GM23338 (cell line): ENCODE results near the gene INTS13. TPM values are rescaled to one million over a fixed set of nuclear protein-coding genes. Genes with fewer than 3 reads are reported as not detected.

Source experiments
- ATAC-seq: fragments of 200-7000 bp; cut with Tn5 transposase; 3 replicates; pipeline ENCODE4 v1.9.1; 2020
- DNase-seq: peaks from one replicate; pipeline ENCODE4 v3.0.0-alpha.2; 2015; ENCODE audit warnings: low spot score
- H2AFZ ChIP-seq: fragments of 200-600 bp; sonication (generic); 2 replicates; pipeline ENCODE4 v1.8.0; 2016; ENCODE audit warnings: antibody characterized with exemption, mild to moderate bottlenecking, moderate library complexity
- H3F3A ChIP-seq: fragments of 200-600 bp; sonication (generic); replicated peaks from 2 replicates; pipeline ENCODE4 v1.8.0; 2017; ENCODE audit warnings: antibody characterized with exemption, mixed run types, low read depth
- H3K27ac ChIP-seq: fragments of 200-600 bp; sonication (generic); 2 replicates; pipeline ENCODE4 v1.6.1; 2016; ENCODE audit warnings: low read depth
- H3K27me3 ChIP-seq: fragments of 200-600 bp; sonication (generic); 2 replicates; pipeline ENCODE4 v1.8.0; 2016; ENCODE audit warnings: mild to moderate bottlenecking, mixed run types, moderate library complexity; ENCODE audit not compliant: insufficient read depth
- H3K36me3 ChIP-seq: fragments of 200-600 bp; sonication (generic); 2 replicates; pipeline ENCODE4 v1.8.0; 2016; ENCODE audit warnings: mild to moderate bottlenecking; ENCODE audit not compliant: insufficient read depth
- H3K4me1 ChIP-seq: fragments of 200-600 bp; sonication (generic); 2 replicates; pipeline ENCODE4 v1.8.0; 2016; ENCODE audit warnings: mild to moderate bottlenecking, moderate library complexity; ENCODE audit not compliant: insufficient read depth
- H3K4me2 ChIP-seq: fragments of 200-600 bp; sonication (generic); 2 replicates; pipeline ENCODE4 v1.7.1; 2017; ENCODE audit warnings: mixed run types
- H3K4me3 ChIP-seq: fragments of 200-600 bp; sonication (generic); 2 replicates; pipeline ENCODE4 v1.6.1; 2016; ENCODE audit warnings: mixed run types
- H3K79me2 ChIP-seq: fragments of 200-600 bp; sonication (generic); replicated peaks from 2 replicates; pipeline ENCODE4 v1.8.0; 2017; ENCODE audit warnings: mild to moderate bottlenecking; ENCODE audit not compliant: insufficient read depth
- H3K9me2 ChIP-seq: fragments of 200-600 bp; sonication (generic); 2 replicates; pipeline ENCODE4 v1.8.0; 2017; ENCODE audit not compliant: insufficient read depth
- H4K20me1 ChIP-seq: fragments of 200-600 bp; sonication (generic); replicated peaks from 2 replicates; pipeline ENCODE4 v1.8.0; 2017; ENCODE audit warnings: mild to moderate bottlenecking; ENCODE audit not compliant: insufficient read depth
- H3K27ac Mint-ChIP-seq: 2 replicates; pipeline ENCODE4 v1.8.0; 2020; ENCODE audit warnings: inconsistent platforms, mild to moderate bottlenecking, moderate library complexity, mixed read lengths
- H3K27me3 Mint-ChIP-seq: 3 replicates; pipeline ENCODE4 v1.8.0; 2022; ENCODE audit warnings: low read depth, mild to moderate bottlenecking, moderate library complexity, mixed read lengths, inconsistent platforms; ENCODE audit not compliant: insufficient read depth, poor library complexity
- H3K36me3 Mint-ChIP-seq: 3 replicates; pipeline ENCODE4 v1.8.0; 2021; ENCODE audit warnings: low read depth, mild to moderate bottlenecking, inconsistent platforms, moderate library complexity, mixed read lengths
- H3K4me1 Mint-ChIP-seq: 3 replicates; pipeline ENCODE4 v1.8.0; 2020; ENCODE audit warnings: mild to moderate bottlenecking, inconsistent platforms, mixed read lengths
- H3K4me3 Mint-ChIP-seq: 3 replicates; pipeline ENCODE4 v1.8.0; 2021; ENCODE audit warnings: moderate library complexity, mild to moderate bottlenecking, inconsistent platforms, mixed read lengths
- H3K9me3 Mint-ChIP-seq: 3 replicates; pipeline ENCODE4 v1.8.0; 2020; ENCODE audit warnings: moderate library complexity, mild to moderate bottlenecking, inconsistent platforms, mixed read lengths
- CREB1 ChIP-seq: fragments of 250-450 bp; sonication (Bioruptor Pico); IDR thresholded peaks from 2 replicates; pipeline ENCODE4 v1.5.0; 2020; ENCODE audit warnings: low read depth, mild to moderate bottlenecking, moderate library complexity
- CTCF ChIP-seq, 2 experiments: fragments of 200-600 bp in 1 of 2; sonication (generic) in 1 of 2; conservative IDR thresholded peaks; 2 replicates each; pipeline versions ENCODE4 v1.5.1 to v1.6.1; 2016 to 2017; ENCODE audit warnings: antibody characterized with exemption in 2 of 2, low read depth in 2 of 2, mild to moderate bottlenecking in 2 of 2, moderate library complexity in 1 of 2
- JUNB ChIP-seq: IDR thresholded peaks from one replicate; pipeline ENCODE4 v1.6.1; 2016; ENCODE audit warnings: antibody characterized with exemption; ENCODE audit not compliant: unreplicated experiment
- NANOG ChIP-seq: IDR thresholded peaks from 2 replicates; pipeline ENCODE4 v1.6.1; 2016; ENCODE audit warnings: antibody characterized with exemption, borderline replicate concordance
- POLR2AphosphoS5 ChIP-seq: IDR thresholded peaks from 2 replicates; pipeline ENCODE4 v1.6.1; 2016; ENCODE audit warnings: antibody characterized with exemption, low read depth
- REST ChIP-seq: IDR thresholded peaks from one replicate; pipeline ENCODE4 v1.6.1; 2018; ENCODE audit warnings: antibody characterized with exemption; ENCODE audit not compliant: unreplicated experiment
- STAT1 ChIP-seq: IDR thresholded peaks from one replicate; pipeline ENCODE4 v1.6.1; 2016; ENCODE audit warnings: antibody characterized with exemption; ENCODE audit not compliant: unreplicated experiment
- ZNF114 ChIP-seq: fragments of 250-450 bp; sonication (Bioruptor Pico); IDR thresholded peaks from 2 replicates; pipeline ENCODE4 v1.5.0; 2020; ENCODE audit warnings: mild to moderate bottlenecking, moderate library complexity
- ZNF331 ChIP-seq: fragments of 250-450 bp; sonication (Bioruptor Pico); IDR thresholded peaks from 2 replicates; pipeline ENCODE4 v1.5.0; 2020; ENCODE audit warnings: low read depth, mild to moderate bottlenecking, moderate library complexity
- polyA plus RNA-seq: library from polyadenylated mRNA; unstranded; fragments of >200 nt; fragmentation: Nextera tagmentation; extraction: Ambion mirVana; gene quantifications from 2 replicates; pipeline ENCODE4 v1.2.1, GENCODE V29; 2016
- total RNA-seq: library from RNA; depleted of rRNA; stranded (reverse); fragments of >200 nt; shearing (Covaris generic); gene quantifications from 2 replicates; pipeline ENCODE4 v1.2.3, GENCODE V29; 2014
- TF ChIP-seq, protein P1 (sequence below): fragments of 250-450 bp; sonication (Bioruptor Pico); IDR thresholded peaks from 2 replicates; pipeline ENCODE4 v1.5.0; 2020; ENCODE audit warnings: mild to moderate bottlenecking, moderate library complexity

The INTS13 gene
- total and polyA plus RNA-seq, 2 experiments from 2014 or later = 91.3 to 94.1 TPM

DNA sequence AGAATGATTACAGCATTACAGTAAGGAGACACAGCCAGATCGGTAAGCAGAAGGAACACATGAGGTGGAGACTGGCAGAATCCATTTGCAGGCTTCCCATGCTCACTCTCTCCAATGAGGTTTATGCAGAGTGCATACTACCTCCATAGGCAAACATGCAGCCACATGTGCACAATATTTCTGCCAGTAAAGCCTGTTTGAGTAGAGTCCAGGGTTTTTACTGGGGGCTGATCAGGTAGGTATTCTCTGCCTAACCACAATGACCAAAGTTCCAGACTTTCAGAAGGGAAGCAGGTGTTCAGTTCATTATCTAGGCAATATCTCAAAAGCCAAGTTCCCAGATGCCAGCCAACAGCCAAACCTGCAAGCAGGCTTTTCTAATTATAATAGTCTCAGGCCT lies 31.1 kb downstream of the INTS13 start:
- DNase-seq = no peak
- no peaks in the 10 kb centered on the region for H3K4me1 Mint-ChIP-seq
- Histone ChIP-seq H3F3A (no peaks in the 10 kb centered on the region), H3K27me3 (no peaks in the 10 kb centered on the region), H3K36me3 (peaks cover 36% of the 10 kb centered on the region; the same call in 1 of the 2 replicates), H2AFZ (no peak overlapping the region), H4K20me1 (no peaks in the 10 kb centered on the region), H3K4me1 (no peaks in the 10 kb centered on the region), H3K9me2 (no peaks in the 10 kb centered on the region), H3K79me2 (no peaks in the 10 kb centered on the region), H3K4me3 (no peak overlapping the region), H3K4me2 (no peak overlapping the region), H3K27ac (no peak overlapping the region)
- H3K27ac Mint-ChIP-seq = no peak overlapping the region
- no peak overlapping the region for H3K4me3 Mint-ChIP-seq
- no peak for TF ChIP-seq CTCF (conservative IDR thresholded peaks at IDR 0.05; ENCODE audit: low read depth in 2 of 2)
- peaks cover 52% of the 10 kb centered on the region for H3K36me3 Mint-ChIP-seq
- peaks cover 7% of the 10 kb centered on the region for H3K9me3 Mint-ChIP-seq
- no peak for ATAC-seq
- H3K27me3 Mint-ChIP-seq = peaks cover 1% of the 10 kb centered on the region

DNA sequence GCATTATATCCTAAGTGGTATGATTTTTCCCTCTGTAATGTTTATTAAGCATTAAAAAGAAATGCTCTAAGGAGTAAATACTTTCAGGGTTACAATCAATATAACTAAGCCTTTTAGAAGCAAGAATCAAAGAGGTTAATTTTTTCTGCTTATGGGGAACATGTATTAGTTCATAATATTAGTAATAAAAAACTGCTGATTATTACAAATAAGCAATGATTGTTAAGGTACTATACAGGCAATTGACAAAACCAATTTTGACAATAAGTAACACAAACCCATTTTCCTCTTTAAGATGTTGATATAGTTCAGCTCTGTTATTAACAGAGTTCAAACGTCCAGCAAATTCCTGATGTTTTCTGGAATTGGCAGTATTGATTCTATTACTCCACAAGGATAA lies 31.8 kb downstream of the INTS13 start:
- Histone ChIP-seq H3K4me3 (no peak overlapping the region), H2AFZ (no peak overlapping the region), H3K79me2 (no peaks in the 10 kb centered on the region), H3K9me2 (no peaks in the 10 kb centered on the region), H3K36me3 (peaks cover 36% of the 10 kb centered on the region; the same call in 1 of the 2 replicates), H4K20me1 (no peaks in the 10 kb centered on the region), H3K4me2 (no peak overlapping the region), H3K27me3 (no peaks in the 10 kb centered on the region), H3K4me1 (no peaks in the 10 kb centered on the region), H3F3A (no peaks in the 10 kb centered on the region), H3K27ac (no peak overlapping the region)
- peaks cover 51% of the 10 kb centered on the region for H3K36me3 Mint-ChIP-seq
- peaks cover 7% of the 10 kb centered on the region for H3K9me3 Mint-ChIP-seq
- DNase-seq (no peak), ATAC-seq (no peak)
- H3K4me3 Mint-ChIP-seq = no peak overlapping the region
- no peaks in the 10 kb centered on the region for H3K4me1 Mint-ChIP-seq
- H3K27ac Mint-ChIP-seq = no peak overlapping the region
- peaks cover 1% of the 10 kb centered on the region for H3K27me3 Mint-ChIP-seq
- TF ChIP-seq REST (no peak), JUNB (no peak), POLR2AphosphoS5 (no peak), STAT1 (no peak), NANOG (no peak), ZNF114 (no peak), CREB1 (CRISPR knock-in tag) (no peak), ZNF331 (CRISPR knock-in tag) (no peak)
- TF ChIP-seq, protein P1, sequence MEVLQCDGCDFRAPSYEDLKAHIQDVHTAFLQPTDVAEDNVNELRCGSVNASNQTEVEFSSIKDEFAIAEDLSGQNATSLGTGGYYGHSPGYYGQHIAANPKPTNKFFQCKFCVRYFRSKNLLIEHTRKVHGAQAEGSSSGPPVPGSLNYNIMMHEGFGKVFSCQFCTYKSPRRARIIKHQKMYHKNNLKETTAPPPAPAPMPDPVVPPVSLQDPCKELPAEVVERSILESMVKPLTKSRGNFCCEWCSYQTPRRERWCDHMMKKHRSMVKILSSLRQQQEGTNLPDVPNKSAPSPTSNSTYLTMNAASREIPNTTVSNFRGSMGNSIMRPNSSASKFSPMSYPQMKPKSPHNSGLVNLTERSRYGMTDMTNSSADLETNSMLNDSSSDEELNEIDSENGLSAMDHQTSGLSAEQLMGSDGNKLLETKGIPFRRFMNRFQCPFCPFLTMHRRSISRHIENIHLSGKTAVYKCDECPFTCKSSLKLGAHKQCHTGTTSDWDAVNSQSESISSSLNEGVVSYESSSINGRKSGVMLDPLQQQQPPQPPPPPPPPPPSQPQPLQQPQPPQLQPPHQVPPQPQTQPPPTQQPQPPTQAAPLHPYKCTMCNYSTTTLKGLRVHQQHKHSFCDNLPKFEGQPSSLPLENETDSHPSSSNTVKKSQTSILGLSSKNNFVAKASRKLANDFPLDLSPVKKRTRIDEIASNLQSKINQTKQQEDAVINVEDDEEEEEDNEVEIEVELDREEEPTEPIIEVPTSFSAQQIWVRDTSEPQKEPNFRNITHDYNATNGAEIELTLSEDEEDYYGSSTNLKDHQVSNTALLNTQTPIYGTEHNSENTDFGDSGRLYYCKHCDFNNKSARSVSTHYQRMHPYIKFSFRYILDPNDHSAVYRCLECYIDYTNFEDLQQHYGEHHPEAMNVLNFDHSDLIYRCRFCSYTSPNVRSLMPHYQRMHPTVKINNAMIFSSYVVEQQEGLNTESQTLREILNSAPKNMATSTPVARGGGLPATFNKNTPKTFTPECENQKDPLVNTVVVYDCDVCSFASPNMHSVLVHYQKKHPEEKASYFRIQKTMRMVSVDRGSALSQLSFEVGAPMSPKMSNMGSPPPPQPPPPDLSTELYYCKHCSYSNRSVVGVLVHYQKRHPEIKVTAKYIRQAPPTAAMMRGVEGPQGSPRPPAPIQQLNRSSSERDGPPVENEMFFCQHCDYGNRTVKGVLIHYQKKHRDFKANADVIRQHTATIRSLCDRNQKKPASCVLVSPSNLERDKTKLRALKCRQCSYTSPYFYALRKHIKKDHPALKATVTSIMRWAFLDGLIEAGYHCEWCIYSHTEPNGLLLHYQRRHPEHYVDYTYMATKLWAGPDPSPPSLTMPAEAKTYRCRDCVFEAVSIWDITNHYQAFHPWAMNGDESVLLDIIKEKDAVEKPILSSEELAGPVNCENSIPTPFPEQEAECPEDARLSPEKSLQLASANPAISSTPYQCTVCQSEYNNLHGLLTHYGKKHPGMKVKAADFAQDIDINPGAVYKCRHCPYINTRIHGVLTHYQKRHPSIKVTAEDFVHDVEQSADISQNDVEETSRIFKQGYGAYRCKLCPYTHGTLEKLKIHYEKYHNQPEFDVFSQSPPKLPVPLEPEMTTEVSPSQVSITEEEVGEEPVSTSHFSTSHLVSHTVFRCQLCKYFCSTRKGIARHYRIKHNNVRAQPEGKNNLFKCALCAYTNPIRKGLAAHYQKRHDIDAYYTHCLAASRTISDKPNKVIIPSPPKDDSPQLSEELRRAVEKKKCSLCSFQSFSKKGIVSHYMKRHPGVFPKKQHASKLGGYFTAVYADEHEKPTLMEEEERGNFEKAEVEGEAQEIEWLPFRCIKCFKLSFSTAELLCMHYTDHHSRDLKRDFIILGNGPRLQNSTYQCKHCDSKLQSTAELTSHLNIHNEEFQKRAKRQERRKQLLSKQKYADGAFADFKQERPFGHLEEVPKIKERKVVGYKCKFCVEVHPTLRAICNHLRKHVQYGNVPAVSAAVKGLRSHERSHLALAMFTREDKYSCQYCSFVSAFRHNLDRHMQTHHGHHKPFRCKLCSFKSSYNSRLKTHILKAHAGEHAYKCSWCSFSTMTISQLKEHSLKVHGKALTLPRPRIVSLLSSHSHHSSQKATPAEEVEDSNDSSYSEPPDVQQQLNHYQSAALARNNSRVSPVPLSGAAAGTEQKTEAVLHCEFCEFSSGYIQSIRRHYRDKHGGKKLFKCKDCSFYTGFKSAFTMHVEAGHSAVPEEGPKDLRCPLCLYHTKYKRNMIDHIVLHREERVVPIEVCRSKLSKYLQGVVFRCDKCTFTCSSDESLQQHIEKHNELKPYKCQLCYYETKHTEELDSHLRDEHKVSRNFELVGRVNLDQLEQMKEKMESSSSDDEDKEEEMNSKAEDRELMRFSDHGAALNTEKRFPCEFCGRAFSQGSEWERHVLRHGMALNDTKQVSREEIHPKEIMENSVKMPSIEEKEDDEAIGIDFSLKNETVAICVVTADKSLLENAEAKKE = no peak
